Esophagus squamous epithelium (tissue), 4 donors: ENCODE results near the gene RERE.

ENCODE experiments used
- CTCF ChIP-seq, 6 experiments: fragments of 450-650 bp in 4 of 6; fragments of 200-600 bp in 2 of 6; sonication (generic) in 2 of 6; IDR thresholded peaks; one replicate each; pipeline ENCODE4 v1.5.1; 2016 to 2019; ENCODE audit warnings: antibody characterized with exemption in 6 of 6, mild to moderate bottlenecking in 4 of 6, moderate library complexity in 4 of 6
- POLR2A ChIP-seq, 4 donors: fragments of 450-650 bp; IDR thresholded peaks; one replicate each; pipeline ENCODE4 v1.6.1; 2017; ENCODE audit warnings: antibody characterized with exemption in 4 of 4, mild to moderate bottlenecking in 4 of 4, moderate library complexity in 3 of 4

DNA sequence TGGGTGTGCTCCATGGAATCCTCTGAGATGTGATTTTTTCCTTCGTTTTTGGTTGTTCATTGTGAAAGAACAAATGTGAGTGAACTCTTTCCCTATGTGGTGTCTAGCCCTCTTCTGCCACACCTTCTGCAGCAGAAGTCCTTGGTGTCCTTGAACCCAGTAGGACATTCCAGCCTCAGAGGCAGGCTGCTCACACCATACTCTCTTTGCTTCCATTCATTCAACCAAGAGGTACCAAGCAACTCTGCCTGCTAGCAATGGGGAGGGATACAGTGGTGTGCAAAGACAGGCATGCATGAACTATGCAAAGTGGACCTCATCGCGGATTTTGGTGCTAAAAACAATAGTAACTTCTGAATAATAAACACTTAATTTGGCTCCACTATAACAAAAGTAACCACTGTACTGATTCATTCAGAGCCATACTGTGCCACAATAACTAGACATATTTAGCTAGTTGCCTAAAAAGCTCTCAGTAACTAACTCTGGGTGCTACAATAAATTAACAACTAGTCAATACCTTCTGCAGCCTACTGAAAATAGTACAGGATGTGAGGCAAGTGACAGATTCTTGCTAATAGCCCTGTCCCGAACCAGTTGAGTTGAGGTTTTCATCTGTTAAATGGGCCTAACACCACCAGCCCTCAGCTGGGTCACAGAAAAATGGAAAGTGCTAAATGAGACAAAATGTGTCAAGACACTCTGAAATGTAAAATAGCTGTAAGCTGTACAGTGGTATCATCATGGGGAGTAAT lies 344.1 kb downstream of the RERE start:
- no peak for TF ChIP-seq CTCF (IDR thresholded peaks at IDR 0.05)
- TF ChIP-seq POLR2A (IDR thresholded peaks at IDR 0.05), result no peak
